Thymus (tissue), 11 donors: ENCODE data around the gene DLST. TPM values are rescaled to one million over a fixed set of nuclear protein-coding genes. Genes with fewer than 3 reads are reported as not detected.

Experiments used
- DNase-seq, 9 donors: peaks; one replicate each; pipeline ENCODE4 v3.0.0-alpha.2; 2013; ENCODE audit warnings: low spot score in 9 of 9, low read depth in 6 of 9, missing footprints in 1 of 9
- H3K27ac ChIP-seq, 2 donors: one replicate each; pipeline ENCODE4 v1.5.1; 2013; ENCODE audit warnings: control low read depth in 1 of 2, low read depth in 1 of 2, low read length in 1 of 2, mild to moderate bottlenecking in 1 of 2, moderate library complexity in 1 of 2
- H3K27me3 ChIP-seq, 2 donors: one replicate each; pipeline ENCODE4 v1.5.1; 2013; ENCODE audit warnings: low read length in 1 of 2; ENCODE audit not compliant: control insufficient read depth in 2 of 2, insufficient read depth in 1 of 2
- H3K36me3 ChIP-seq, 2 donors: one replicate each; pipeline ENCODE4 v1.5.1; 2013; ENCODE audit warnings: low read length in 1 of 2, mild to moderate bottlenecking in 1 of 2, moderate library complexity in 1 of 2; ENCODE audit not compliant: control insufficient read depth in 2 of 2, insufficient read depth in 2 of 2
- H3K4me1 ChIP-seq, 2 donors: one replicate each; pipeline ENCODE4 v1.5.1; 2013; ENCODE audit warnings: low read length in 2 of 2; ENCODE audit not compliant: control insufficient read depth in 2 of 2, insufficient read depth in 2 of 2
- H3K4me3 ChIP-seq, 2 donors: one replicate each; pipeline ENCODE4 v1.5.1; 2013; ENCODE audit warnings: low read length in 2 of 2, control low read depth in 1 of 2, mild to moderate bottlenecking in 1 of 2
- H3K9me3 ChIP-seq, 2 donors: one replicate each; pipeline ENCODE4 v1.5.1; 2013; ENCODE audit warnings: low read length in 1 of 2, mild to moderate bottlenecking in 1 of 2; ENCODE audit not compliant: control insufficient read depth in 2 of 2, insufficient read depth in 1 of 2
- WGBS: extraction: QIAGEN DNeasy Blood & Tissue Kit; methylation state at CpG from one replicate; pipeline ENCODE4 v1.1.7; 2013; 5-methylcytosine and 5-hydroxymethylcytosine counted together
- polyA plus RNA-seq: library from polyadenylated mRNA; stranded (reverse); fragments of 200-250 nt; gene quantifications from one replicate; pipeline ENCODE4 v1.2.3, GENCODE V29; 2013
- total RNA-seq: library from RNA; stranded (reverse); fragments of 120-200 nt; gene quantifications from one replicate; pipeline ENCODE4 v1.2.4, GENCODE V29; 2013
- donor health status: healthy.

DLST gene
- total and polyA plus RNA-seq, 2 donors: 29.8 to 49.4 TPM

- no peak for DNase-seq
- Histone ChIP-seq H3K4me1 (peaks cover 0 to 11% of the 10 kb centered on the region in 2 donors), H3K4me3 (no peak overlapping the region), H3K27ac (no peak overlapping the region), H3K27me3 (no peaks in the 10 kb centered on the region), H3K9me3 (no peaks in the 10 kb centered on the region), H3K36me3 (no peaks in the 10 kb centered on the region)
- 95% methylated on average over 3 of the region's 3 CpGs for WGBS
Observed at GRCh38 chr14:74866708-74867389, 14.9 kb upstream of the DLST start.

DNA sequence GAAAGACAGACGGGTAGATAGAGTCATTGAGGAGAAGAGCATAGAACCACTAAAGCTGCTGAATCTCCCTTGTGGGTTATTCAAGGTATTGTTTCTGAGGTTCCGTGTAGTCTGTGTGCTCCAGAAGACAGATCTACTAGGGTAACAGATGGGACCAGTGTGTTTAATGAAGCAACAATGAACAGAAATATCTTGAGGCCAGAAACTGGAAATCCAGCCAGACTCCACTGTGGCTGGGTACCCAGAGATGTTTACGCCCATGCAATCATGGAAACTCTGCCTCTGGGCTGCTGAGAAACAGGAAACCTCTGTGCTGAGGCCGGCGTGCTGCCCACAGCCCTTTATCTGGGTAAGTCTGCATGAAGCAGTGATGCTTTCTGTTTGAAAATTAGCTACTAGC, 14.0 kb upstream of the DLST start:
- no peak overlapping the region for H3K4me3 ChIP-seq
- peaks cover 0 to 11% of the 10 kb centered on the region in 2 donors for H3K4me1 ChIP-seq
- no peak overlapping the region for H3K27ac ChIP-seq
- H3K9me3 ChIP-seq: no peaks in the 10 kb centered on the region
- H3K36me3 ChIP-seq: no peaks in the 10 kb centered on the region
- peak in 2 of 9 donors; percentile 28 to 52 for DNase-seq
- H3K27me3 ChIP-seq: no peaks in the 10 kb centered on the region
- 38% methylated on average over 5 of the region's 5 CpGs for WGBS

GRCh38 chr14:74868739-74869138, 13.0 kb upstream of the DLST start:
- no peak overlapping the region for H3K4me3 ChIP-seq
- H3K4me1 ChIP-seq: peaks cover 0 to 7% of the 10 kb centered on the region in 2 donors
- no peaks in the 10 kb centered on the region for H3K27me3 ChIP-seq
- H3K36me3 ChIP-seq: no peaks in the 10 kb centered on the region
- no peak overlapping the region for H3K27ac ChIP-seq
- H3K9me3 ChIP-seq: no peaks in the 10 kb centered on the region
- WGBS: 98% methylated on average over 8 of the region's 8 CpGs
- DNase-seq: no peak

DNA sequence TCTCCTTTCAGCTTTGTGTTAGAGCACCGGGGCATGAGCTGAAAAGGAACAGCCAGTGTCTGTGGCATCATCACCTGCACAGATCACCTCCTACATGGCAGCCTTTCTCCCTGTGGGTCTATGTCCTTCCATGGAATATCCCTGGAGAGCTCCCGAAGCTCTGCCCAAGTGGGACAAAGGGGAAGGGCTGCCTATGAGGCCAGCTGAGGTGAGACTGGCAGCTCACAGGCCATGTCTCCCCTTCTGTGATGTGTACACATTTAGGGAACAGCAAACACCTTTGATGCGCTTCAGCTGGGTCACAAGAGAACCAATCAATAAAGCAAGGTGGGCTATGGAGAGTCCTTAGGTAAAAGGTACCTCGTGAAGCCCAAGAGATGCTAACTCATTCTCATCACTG, 9.9 kb upstream of the DLST start:
- WGBS: 96% methylated on average over 4 of the region's 4 CpGs
- Histone ChIP-seq H3K36me3 (no peaks in the 10 kb centered on the region), H3K27ac (no peak overlapping the region), H3K4me3 (no peak overlapping the region), H3K4me1 (peaks cover 4 to 18% of the 10 kb centered on the region in 2 donors), H3K27me3 (no peaks in the 10 kb centered on the region), H3K9me3 (no peaks in the 10 kb centered on the region)
- no peak for DNase-seq

DNA sequence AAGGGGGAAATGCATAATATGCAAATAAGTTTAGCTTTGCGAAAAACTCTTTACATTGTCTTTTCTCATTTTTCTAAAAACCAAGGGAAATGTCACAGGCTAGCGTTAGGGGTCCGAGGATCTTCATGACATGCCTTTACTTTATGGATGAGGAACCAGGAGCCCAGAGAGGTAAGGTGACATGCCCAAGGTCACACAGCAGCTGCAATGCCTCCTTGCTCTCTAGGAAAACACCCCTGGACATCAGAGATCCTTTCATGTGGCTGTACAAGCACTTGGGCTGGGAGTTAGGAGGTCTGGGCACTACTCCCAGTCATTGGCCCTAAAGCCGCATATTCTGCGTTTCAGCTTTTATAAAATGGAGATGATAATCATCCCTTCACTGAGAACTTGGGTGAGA, 6.5 kb upstream of the DLST start:
- no peak for DNase-seq
- 97% methylated on average over 5 of the region's 5 CpGs for WGBS
- no peaks in the 10 kb centered on the region for H3K27me3 ChIP-seq
- H3K27ac ChIP-seq: no peak overlapping the region
- no peaks in the 10 kb centered on the region for H3K36me3 ChIP-seq
- no peak overlapping the region for H3K4me3 ChIP-seq
- no peaks in the 10 kb centered on the region for H3K9me3 ChIP-seq
- peaks cover 4 to 11% of the 10 kb centered on the region in 2 donors for H3K4me1 ChIP-seq

DNA sequence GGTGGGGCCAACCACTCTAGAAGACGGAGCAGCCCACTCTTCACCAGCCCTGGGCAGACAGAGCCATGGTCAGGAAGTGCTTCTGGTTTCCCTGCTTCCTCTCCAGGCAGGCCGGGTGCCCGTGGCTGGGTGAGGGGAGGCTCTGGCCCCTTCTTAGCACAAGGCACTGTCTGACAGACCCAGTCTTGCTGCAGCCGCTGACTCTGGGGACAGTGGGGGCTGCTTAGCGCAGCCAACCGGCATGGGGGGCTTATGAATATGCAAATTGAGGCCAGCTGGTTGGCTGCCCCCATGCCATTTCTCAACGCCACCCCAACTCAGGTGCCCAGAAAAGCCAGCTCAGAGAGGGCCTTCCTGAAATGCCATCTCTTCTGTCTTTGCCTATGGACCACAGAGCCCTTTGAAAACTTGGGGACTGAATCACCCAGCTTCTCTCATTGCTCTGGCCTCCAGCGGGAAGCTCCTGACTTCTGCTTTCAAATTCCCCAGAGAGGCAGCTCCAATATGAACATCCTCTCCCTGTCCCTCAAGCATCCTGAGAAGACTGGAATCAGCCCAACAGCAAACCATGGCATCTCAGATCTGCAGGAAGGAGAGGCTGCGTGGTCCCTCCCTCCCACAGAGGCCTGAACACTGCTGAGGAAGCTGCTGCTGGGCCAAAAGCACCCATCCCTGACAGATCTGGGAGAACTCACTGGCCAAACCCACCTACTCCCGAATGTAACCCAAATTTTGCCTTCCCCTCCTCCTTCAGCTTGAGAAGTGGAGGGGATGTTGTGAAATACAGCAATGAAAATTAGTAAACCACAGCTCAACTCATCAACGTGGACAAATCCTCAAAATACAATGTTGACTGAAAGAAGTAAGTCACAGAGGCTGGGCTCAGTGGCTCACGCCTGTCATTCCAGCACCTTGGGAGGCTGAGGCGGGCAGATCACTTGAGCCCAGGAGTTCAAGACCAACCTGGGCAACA, 5.5 kb upstream of the DLST start, which contains the start of gene PROX2:
Gene PROX2, minus strand, starts transcription at position 205 of the 973 bp plus-strand sequence. CDS start 12,311 bp downstream, outside the sequence.
- peak in 2 of 9 donors; percentile 36 to 53 for DNase-seq
- no peaks in the 10 kb centered on the region for H3K27me3 ChIP-seq
- WGBS: 26% methylated on average over 13 of the region's 13 CpGs
- H3K27ac ChIP-seq: no peak within 1 kb of the TSS
- no peak within 1 kb of the TSS for H3K4me3 ChIP-seq
- no peaks in the 10 kb centered on the region for H3K36me3 ChIP-seq
- H3K9me3 ChIP-seq: no peaks in the 10 kb centered on the region
- H3K4me1 ChIP-seq: peaks cover 9 to 16% of the 10 kb centered on the region in 2 donors

- Histone ChIP-seq H3K27ac (no peak overlapping the region), H3K4me1 (peaks cover 25 to 34% of the 10 kb centered on the region in 2 donors), H3K4me3 (no peak overlapping the region), H3K27me3 (no peaks in the 10 kb centered on the region), H3K9me3 (no peaks in the 10 kb centered on the region), H3K36me3 (peaks cover under 1 to 7% of the 10 kb centered on the region in 2 donors)
- no peak for DNase-seq
- 98% methylated on average over 3 of the region's 3 CpGs for WGBS
Observed at GRCh38 chr14:74879427-74880182, 2.1 kb upstream of the DLST start.

GRCh38 chr14:74882103-74882920, 596 bp downstream of the DLST start:
- peak overlapping the region; percentile 79 to 98 for H3K27ac ChIP-seq
- H3K9me3 ChIP-seq: no peaks in the 10 kb centered on the region
- H3K4me1 ChIP-seq: peaks cover 21 to 23% of the 10 kb centered on the region in 2 donors
- H3K4me3 ChIP-seq: peak overlapping the region; percentile 91 to 100
- H3K27me3 ChIP-seq: no peaks in the 10 kb centered on the region
- peaks cover 13 to 21% of the 10 kb centered on the region in 2 donors for H3K36me3 ChIP-seq
- peak in 3 of 9 donors; percentile 42 to 76 (median 43) for DNase-seq
- 2% methylated on average over 49 of the region's 49 CpGs for WGBS
